SU-DHL-6 (cell line): ENCODE data around the gene OR10H4.
"Not testable (repeated sequence)": the region's sequence is repeated elsewhere in the genome, so short reads cannot be mapped to it uniquely, and the experiment has no call there.

Source experiments
- H2AFZ ChIP-seq: fragments of 200-600 bp; sonication (generic); 2 replicates; pipeline ENCODE4 v1.6.1; 2014; ENCODE audit warnings: low read depth, mild to moderate bottlenecking, moderate library complexity, mixed read lengths, antibody characterized with exemption, low read length; ENCODE audit not compliant: severe bottlenecking
- H3F3A ChIP-seq: fragments of 200-600 bp; shearing (Covaris generic); 2 replicates; pipeline ENCODE4 v1.6.0; 2016; ENCODE audit warnings: antibody characterized with exemption, mild to moderate bottlenecking; ENCODE audit not compliant: insufficient read depth
- H3K27ac ChIP-seq: fragments of 200-600 bp; sonication (generic); 2 replicates; pipeline ENCODE4 v1.5.1; 2016; ENCODE audit warnings: low read depth, mild to moderate bottlenecking, low read length, moderate library complexity, mixed read lengths
- H3K27me3 ChIP-seq: fragments of 200-600 bp; sonication (generic), shearing (Covaris generic); 2 replicates; pipeline ENCODE4 v1.6.0; 2014; ENCODE audit warnings: mild to moderate bottlenecking, low read length
- H3K36me3 ChIP-seq: fragments of 200-600 bp; sonication (generic); 2 replicates; pipeline ENCODE4 v1.6.1; 2014; ENCODE audit warnings: mild to moderate bottlenecking, low read length, mixed read lengths
- H3K4me2 ChIP-seq: fragments of 300-600, 200-600 bp; shearing (Covaris generic), sonication (generic); 2 replicates; pipeline ENCODE4 v1.6.0; 2014; ENCODE audit warnings: low read length, low read depth, mild to moderate bottlenecking; ENCODE audit not compliant: poor library complexity, severe bottlenecking
- H3K4me3 ChIP-seq: fragments of 200-600 bp; sonication (generic); 2 replicates; pipeline ENCODE4 v1.5.1; 2014; ENCODE audit warnings: antibody characterized with exemption, low read length, mild to moderate bottlenecking, mixed read lengths; ENCODE audit not compliant: insufficient read depth, poor library complexity, severe bottlenecking
- H3K79me2 ChIP-seq: fragments of 200-600 bp; sonication (generic); 2 replicates; pipeline ENCODE4 v1.6.1; 2014; ENCODE audit warnings: mild to moderate bottlenecking, low read length, moderate library complexity; ENCODE audit not compliant: insufficient read depth
- H3K9ac ChIP-seq: fragments of 200-600 bp; sonication (generic); 2 replicates; pipeline ENCODE4 v1.7.0; 2014; ENCODE audit warnings: mild to moderate bottlenecking, low read length
- H3K9me2 ChIP-seq: fragments of 200-600 bp; sonication (generic); replicated peaks from 2 replicates; pipeline ENCODE4 v1.6.1; 2014; ENCODE audit warnings: low read length; ENCODE audit not compliant: insufficient read depth
- H3K9me3 ChIP-seq: fragments of 200-600 bp; sonication (generic); 2 replicates; pipeline ENCODE4 v1.6.1; 2014; ENCODE audit warnings: low read length, mixed read lengths; ENCODE audit not compliant: insufficient read depth
- H4K20me1 ChIP-seq: fragments of 200-600 bp; sonication (generic); 2 replicates; pipeline ENCODE4 v1.6.1; 2014; ENCODE audit warnings: low read depth, mild to moderate bottlenecking, antibody characterized with exemption, low read length, moderate library complexity, mixed read lengths
- CTCF ChIP-seq: fragments of 200-600 bp; sonication (generic); IDR thresholded peaks from one replicate; pipeline ENCODE4 v1.5.1; 2017; ENCODE audit warnings: antibody characterized with exemption, mild to moderate bottlenecking, low read length, moderate library complexity; ENCODE audit not compliant: insufficient read depth, poor library complexity, severe bottlenecking
- EZH2phosphoT487 ChIP-seq: fragments of 200-600 bp; sonication (generic), shearing (Covaris generic); conservative IDR thresholded peaks from 2 replicates; pipeline ENCODE4 v1.6.1; 2018; ENCODE audit warnings: mild to moderate bottlenecking, antibody characterized with exemption, low read length, moderate library complexity, mixed read lengths

Gene OR10H4

DNA sequence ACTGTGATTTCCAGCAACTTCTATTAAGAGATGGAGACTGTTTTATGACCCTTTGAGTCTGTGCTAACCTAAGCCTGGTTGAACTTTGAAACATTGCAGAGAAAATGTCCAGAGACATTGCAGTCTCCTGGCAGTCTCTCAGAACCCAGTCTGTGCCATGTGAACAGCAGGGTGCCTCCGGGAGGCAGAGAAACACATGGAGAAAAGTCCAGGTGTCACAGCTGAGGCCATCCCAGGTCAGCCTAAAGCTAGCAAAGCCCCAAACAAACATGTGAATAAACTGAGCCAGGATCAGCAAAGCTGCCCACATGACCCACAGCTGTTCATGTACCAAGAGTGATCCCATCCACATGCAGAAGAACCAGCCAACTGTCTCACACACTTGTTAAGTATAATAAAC lies 22.3 kb upstream of the OR10H4 start:
- no peak overlapping the region for H3K9ac ChIP-seq
- H3K79me2 ChIP-seq = no peaks in the 10 kb centered on the region
- no peak for TF ChIP-seq CTCF
- no peak for TF ChIP-seq EZH2phosphoT487
- H3K36me3 ChIP-seq = no peaks in the 10 kb centered on the region
- H3K27ac ChIP-seq = no peak overlapping the region
- no peak overlapping the region for H2AFZ ChIP-seq
- no peaks in the 10 kb centered on the region for H3F3A ChIP-seq
- H3K9me3 ChIP-seq = no peaks in the 10 kb centered on the region
- no peaks in the 10 kb centered on the region for H3K9me2 ChIP-seq
- no peak overlapping the region for H3K4me3 ChIP-seq
- H4K20me1 ChIP-seq = no peaks in the 10 kb centered on the region
- H3K27me3 ChIP-seq = no peaks in the 10 kb centered on the region
- no peak overlapping the region for H3K4me2 ChIP-seq

- H3F3A ChIP-seq = no peaks in the 10 kb centered on the region
- no peaks in the 10 kb centered on the region for H3K9me2 ChIP-seq
- no peaks in the 10 kb centered on the region for H3K79me2 ChIP-seq
- H2AFZ ChIP-seq = no peak overlapping the region
- H3K9me3 ChIP-seq = no peaks in the 10 kb centered on the region
- TF ChIP-seq EZH2phosphoT487 (no peak), CTCF (no peak)
- H3K4me2 ChIP-seq = no peak overlapping the region
- H3K36me3 ChIP-seq = no peaks in the 10 kb centered on the region
- H3K4me3 ChIP-seq = no peak overlapping the region
- no peaks in the 10 kb centered on the region for H4K20me1 ChIP-seq
- H3K27me3 ChIP-seq = no peaks in the 10 kb centered on the region
- H3K9ac ChIP-seq = no peak overlapping the region
- no peak overlapping the region for H3K27ac ChIP-seq
Measured at GRCh38 chr19:15928321-15928720, 20.5 kb upstream of the OR10H4 start.

DNA sequence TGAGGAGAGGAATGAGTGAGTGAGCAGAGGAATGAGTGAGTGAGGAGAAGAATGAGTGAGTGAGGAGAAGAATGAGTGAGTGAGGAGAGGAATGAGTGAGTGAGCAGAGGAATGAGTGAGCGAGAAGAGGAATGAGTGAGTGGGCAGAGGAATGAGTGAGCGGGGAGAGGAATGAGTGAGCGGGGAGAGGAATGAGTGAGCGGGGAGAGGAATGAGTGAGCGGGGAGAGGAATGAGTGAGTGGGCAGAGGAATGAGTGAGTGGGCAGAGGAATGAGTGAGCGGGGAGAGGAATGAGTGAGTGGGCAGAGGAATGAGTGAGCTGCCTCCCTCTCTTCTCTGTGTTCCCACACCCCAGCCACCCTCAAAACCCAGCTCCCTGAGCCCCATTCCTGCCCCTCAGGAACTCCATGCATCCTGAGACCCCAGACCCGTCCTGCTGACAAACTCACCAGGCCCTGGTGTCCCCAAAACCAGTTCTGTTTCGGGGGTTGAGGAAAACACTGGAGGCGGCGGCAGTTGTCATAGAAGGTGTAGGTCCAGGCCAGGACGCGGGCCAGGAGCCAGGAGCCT lies 15.0 kb upstream of the OR10H4 start:
- H3K4me2 ChIP-seq = not testable (repeated sequence)

GRCh38 chr19:15934332-15935078 lies 14.3 kb upstream of the OR10H4 start, which contains the start of gene CYP4F11:
CYP4F11 (minus strand) TSS chr19:15934529; CDS start chr19:15934408, 121 bp downstream.
- Histone ChIP-seq H2AFZ (no peak within 1 kb of the TSS), H3K79me2 (no peaks in the 10 kb centered on the region), H3K27ac (no peak within 1 kb of the TSS), H3F3A (no peaks in the 10 kb centered on the region), H3K9me3 (no peaks in the 10 kb centered on the region), H3K4me2 (no peak within 1 kb of the TSS), H3K27me3 (no peaks in the 10 kb centered on the region), H3K9me2 (no peaks in the 10 kb centered on the region), H4K20me1 (no peaks in the 10 kb centered on the region), H3K9ac (no peak within 1 kb of the TSS), H3K36me3 (no peaks in the 10 kb centered on the region), H3K4me3 (no peak within 1 kb of the TSS)
- TF ChIP-seq EZH2phosphoT487 = no peak
- TF ChIP-seq CTCF = no peak

More for the DNA sequence above, 15.0 kb upstream of the OR10H4 start:
- not testable (repeated sequence) for H3K27ac ChIP-seq, H3K79me2 ChIP-seq, H3K9ac ChIP-seq, H3K27me3 ChIP-seq, H3K4me3 ChIP-seq, H3K9me2 ChIP-seq, H2AFZ ChIP-seq, H4K20me1 ChIP-seq, H3F3A ChIP-seq, H3K9me3 ChIP-seq, H3K36me3 ChIP-seq
